HT1080 (cell line): ENCODE results near the gene TENM4. TPM values are rescaled to one million over a fixed set of nuclear protein-coding genes. Genes with fewer than 3 reads are reported as not detected.
A peak's percentile ranks its signal among the peaks of the same experiment; 100 is the strongest.

Experiments
- DNase-seq: peaks from one replicate; pipeline ENCODE4 v3.0.0-alpha.2; 2015; ENCODE audit warnings: low read depth
- total RNA-seq: library from RNA; depleted of rRNA; stranded (reverse); fragments of >200 nt; shearing (Covaris generic); gene quantifications from 2 replicates; pipeline ENCODE4 v1.2.3, GENCODE V29; 2014

Gene TENM4
- total RNA-seq, 1 experiment from 2014 or later, result 33.5 TPM

GRCh38 chr11:79421820-79422219, 19.0 kb downstream of the TENM4 start:
- DNase-seq, result no peak

- peak; percentile 97 for DNase-seq
These were observed 21.7 kb downstream of the TENM4 start for GRCh38 chr11:79419120-79419519.

- DNase-seq, result no peak
These were observed 22.6 kb downstream of the TENM4 start for GRCh38 chr11:79418241-79418640.

- no peak for DNase-seq
These were observed 23.5 kb downstream of the TENM4 start for GRCh38 chr11:79417069-79417920.

GRCh38 chr11:79415912-79416311, 24.9 kb downstream of the TENM4 start:
- no peak for DNase-seq

- DNase-seq, result peak; percentile 55
These were observed 25.4 kb downstream of the TENM4 start for GRCh38 chr11:79415411-79415810.

- peak; percentile 92 for DNase-seq
These were observed 26.0 kb downstream of the TENM4 start for GRCh38 chr11:79414644-79415317.

- DNase-seq, result no peak
These were observed 26.8 kb downstream of the TENM4 start for GRCh38 chr11:79414041-79414440.

GRCh38 chr11:79413268-79413667, 27.6 kb downstream of the TENM4 start:
- peak; percentile 80 for DNase-seq

GRCh38 chr11:79412761-79413160, 28.1 kb downstream of the TENM4 start:
- DNase-seq, result peak; percentile 50

- DNase-seq, result no peak
These were observed 31.5 kb downstream of the TENM4 start for GRCh38 chr11:79409330-79409729.

GRCh38 chr11:79406376-79406775, 34.5 kb downstream of the TENM4 start:
- no peak for DNase-seq

GRCh38 chr11:79404806-79405205, 36.0 kb downstream of the TENM4 start:
- DNase-seq, result no peak

- no peak for DNase-seq
These were observed 36.5 kb downstream of the TENM4 start for GRCh38 chr11:79404325-79404724.

- DNase-seq, result no peak
These were observed 37.0 kb downstream of the TENM4 start for GRCh38 chr11:79403839-79404238.

GRCh38 chr11:79402912-79403311, 37.9 kb downstream of the TENM4 start:
- no peak for DNase-seq

GRCh38 chr11:79400717-79401330, 40.0 kb downstream of the TENM4 start:
- DNase-seq, result peak; percentile 36

- no peak for DNase-seq
These were observed 40.6 kb downstream of the TENM4 start for GRCh38 chr11:79400206-79400605.

GRCh38 chr11:79397252-79397651, 43.6 kb downstream of the TENM4 start:
- peak; percentile 82 for DNase-seq

- peak; percentile 72 for DNase-seq
These were observed 44.2 kb downstream of the TENM4 start for GRCh38 chr11:79396674-79397073.

GRCh38 chr11:79396001-79396400, 44.8 kb downstream of the TENM4 start:
- DNase-seq, result no peak

- no peak for DNase-seq
These were observed 47.3 kb downstream of the TENM4 start for GRCh38 chr11:79393362-79394043.
